HepG2 (cell line): ENCODE measurements around the gene IFI27. TPM values are rescaled to one million over a fixed set of nuclear protein-coding genes. Genes with fewer than 3 reads are reported as not detected.

Experiments used
- ATAC-seq: fragments of 200-7000 bp; cut with Tn5 transposase; 3 replicates; pipeline ENCODE4 v1.9.1; 2020; ENCODE audit warnings: mild to moderate bottlenecking, moderate library complexity
- BruUV-seq: library from RNA; stranded (reverse); fragments of 400-500 nt; replicated peaks from 2 replicates; lab custom pipeline; 2021; lab: Mats Ljungman, UMichigan
- CTCF ChIA-PET: fragments of 300-600 bp; formaldehyde crosslinking; extraction: SDS; loops from one replicate; lab custom pipeline; 2021; ENCODE audit warnings: low total read pairs, inconsistent platforms, low intra/inter-chr PET ratio; lab: Yijun Ruan, JAX
- POLR2A ChIA-PET: fragments of 350-600 bp; sonication (Branson Sonifier 250); formaldehyde crosslinking; loops from one replicate; lab custom pipeline; 2020; ENCODE audit warnings: antibody characterized with exemption, inconsistent platforms; lab: Yijun Ruan, JAX
- DNase-seq: peaks from one replicate; pipeline ENCODE4 v3.0.0-alpha.2; 2015; ENCODE audit warnings: low spot score
- FAIRE-seq: peaks from 3 replicates; lab custom pipeline; 2011; peaks lifted over from hg19 to GRCh38; lab: Jason Lieb, UNC
- H2AFZ ChIP-seq: one replicate; pipeline ENCODE4 v1.6.1; 2011; ENCODE audit warnings: low read length, inconsistent platforms
- H3K27ac ChIP-seq: fragments of 300-600 bp; 3 replicates; pipeline ENCODE4 v1.8.0; 2011; ENCODE audit warnings: mixed run types, mild to moderate bottlenecking, mixed read lengths, low read length, inconsistent platforms; ENCODE audit not compliant: insufficient read depth; ENCODE audit errors: extremely low read length
- H3K27me3 ChIP-seq, 2 experiments: fragments of 200-600 bp in 1 of 2; 2 replicates in 1 of 2; 3 replicates in 1 of 2; pipeline versions ENCODE4 v1.6.0 to v1.8.0; 2011; ENCODE audit warnings: low read length in 2 of 2, mild to moderate bottlenecking in 2 of 2, moderate library complexity in 2 of 2, inconsistent platforms in 1 of 2; ENCODE audit not compliant: insufficient read depth in 2 of 2, control insufficient read depth in 1 of 2
- H3K36me3 ChIP-seq, 2 experiments: fragments of 200-600 bp in 1 of 2; replicated peaks in 1 of 2; 2 replicates in 1 of 2; 3 replicates in 1 of 2; pipeline versions ENCODE4 v1.5.1 to v1.8.0; 2011; ENCODE audit warnings: low read length in 2 of 2, inconsistent platforms in 1 of 2; ENCODE audit not compliant: insufficient read depth in 2 of 2, control insufficient read depth in 1 of 2
- H3K4me1 ChIP-seq: 2 replicates; pipeline ENCODE4 v1.5.1; 2012; ENCODE audit warnings: low read length, inconsistent platforms; ENCODE audit not compliant: insufficient read depth
- H3K4me2 ChIP-seq: 2 replicates; pipeline ENCODE4 v1.6.0; 2011; ENCODE audit warnings: low read depth, low read length, inconsistent platforms
- H3K4me3 ChIP-seq, 3 experiments: fragments of 200-600 bp in 1 of 3; sonication (generic), shearing (Covaris generic) in 1 of 3; replicated peaks in 1 of 3; 2 replicates each; pipeline ENCODE4 v1.5.1; 2011 to 2016; ENCODE audit warnings: low read length in 3 of 3, inconsistent platforms in 2 of 3, low read depth in 2 of 3, mild to moderate bottlenecking in 2 of 3, control low read depth in 1 of 3, mixed read lengths in 1 of 3; ENCODE audit not compliant: insufficient read depth in 1 of 3
- H3K79me2 ChIP-seq: one replicate; pipeline ENCODE4 v1.6.1; 2011; ENCODE audit warnings: low read length, inconsistent platforms; ENCODE audit not compliant: insufficient read depth
- H3K9ac ChIP-seq: 2 replicates; pipeline ENCODE4 v1.6.0; 2011; ENCODE audit warnings: mild to moderate bottlenecking, low read depth, low read length, inconsistent platforms; ENCODE audit not compliant: insufficient read depth
- H3K9me3 ChIP-seq: 2 replicates; pipeline ENCODE4 v1.5.1; 2012; ENCODE audit warnings: mild to moderate bottlenecking, low read length
- H4K20me1 ChIP-seq: 2 replicates; pipeline ENCODE4 v1.6.0; 2011; ENCODE audit warnings: inconsistent platforms, mild to moderate bottlenecking, low read length, moderate library complexity; ENCODE audit not compliant: insufficient read depth
- CBFB ChIP-seq: sonication (generic); formaldehyde crosslinking; IDR thresholded peaks from 2 replicates; pipeline ENCODE4 v1.4.0; 2020; ENCODE audit warnings: missing genetic modification reagents
- CERS6 ChIP-seq: sonication (generic); formaldehyde crosslinking; IDR thresholded peaks from 2 replicates; pipeline ENCODE4 v1.5.0; 2020; ENCODE audit warnings: missing genetic modification reagents
- CSRNP1 ChIP-seq: sonication (generic); formaldehyde crosslinking; IDR thresholded peaks from 2 replicates; pipeline ENCODE4 v1.8.1; 2023; ENCODE audit warnings: mild to moderate bottlenecking, missing genetic modification reagents
- FOXO4 ChIP-seq: sonication (generic); formaldehyde crosslinking; conservative IDR thresholded peaks from 2 replicates; pipeline ENCODE4 v1.8.1; 2023; ENCODE audit warnings: missing genetic modification reagents
- HNRNPLL ChIP-seq: fragments of 200-400 bp; formaldehyde crosslinking; IDR thresholded peaks from 2 replicates; pipeline ENCODE4 v1.6.1; 2017; ENCODE audit warnings: mild to moderate bottlenecking, low read depth, low read length; ENCODE audit not compliant: poor library complexity, severe bottlenecking
- MIER2 ChIP-seq: IDR thresholded peaks from 2 replicates; pipeline ENCODE4 v1.6.1; 2016; ENCODE audit warnings: missing biosample characterization, missing genetic modification reagents
- PAXIP1 ChIP-seq: sonication (generic); formaldehyde crosslinking; conservative IDR thresholded peaks from 2 replicates; pipeline ENCODE4 v1.4.0; 2020; ENCODE audit warnings: mild to moderate bottlenecking, missing genetic modification reagents, moderate library complexity
- RARA ChIP-seq: IDR thresholded peaks from 2 replicates; pipeline ENCODE4 v1.6.1; 2016; ENCODE audit warnings: missing genetic modification reagents, missing compliant biosample characterization
- SNAPC5 ChIP-seq: sonication (generic); formaldehyde crosslinking; IDR thresholded peaks from 2 replicates; pipeline ENCODE4 v1.8.1; 2023; ENCODE audit warnings: mild to moderate bottlenecking, missing genetic modification reagents, borderline replicate concordance
- WGBS: methylation state at CpG from one replicate; pipeline ENCODE4 v1.1.6; 2017; ENCODE audit warnings: low lambda C conversion rate; 5-methylcytosine and 5-hydroxymethylcytosine counted together
- in situ Hi-C: cut with HindIII; loops from 2 replicates; pipeline ENCODE4 v1.10.0; 2017; ENCODE audit warnings: low pct_unique_long_range_greater_than_20kb; ENCODE audit not compliant: extremely low pct_ligation_motif_present
- intact Hi-C: fragments of 100-400 bp; cut with micrococcal nuclease; formaldehyde crosslinking; loops from one replicate; pipeline ENCODE4 v1.10.0; 2022; ENCODE audit not compliant: unreplicated experiment
- polyA plus RNA-seq, 8 experiments: library from polyadenylated mRNA; depleted of rRNA in 3 of 8; stranded (reverse) in 7 of 8; unstranded in 1 of 8; fragments of >200 nt; fragmentation: Illumina TruSeq in 4 of 8; extraction: Trizol in 4 of 8; gene quantifications; 2 replicates each; pipeline versions ENCODE4 v1.2.1 to v1.2.3, GENCODE V29; 2011 to 2016; ENCODE audit warnings: low read depth in 4 of 8, missing spikeins in 1 of 8, mixed read lengths in 1 of 8; ENCODE audit not compliant: insufficient read depth in 1 of 8
- total RNA-seq, 5 experiments: library from RNA; depleted of rRNA; stranded (reverse); fragments of >200 nt; fragmentation: Illumina TruSeq; extraction: Trizol; gene quantifications; 2 replicates each; pipeline ENCODE4 v1.2.3, GENCODE V29; 2016; ENCODE audit warnings: low read depth in 1 of 5

Gene IFI27
- total and polyA plus RNA-seq, 2 of the 13 experiments (the other 11 are each of a cell fraction or from before 2014, with no cell fraction given): 1.2 to 1.7 TPM

GRCh38 chr14:94157197-94157596 lies 46.7 kb downstream of the IFI27 start:
- Histone ChIP-seq H3K79me2 (no peaks in the 10 kb centered on the region), H3K4me2 (no peak overlapping the region), H3K4me3 (no peak overlapping the region), H3K27me3 (peaks cover 0 to 11% of the 10 kb centered on the region in 2 experiments; a peak in 2 of 5 replicates), H3K36me3 (no peaks in the 10 kb centered on the region), H3K4me1 (peaks cover 31% of the 10 kb centered on the region), H3K9ac (no peak overlapping the region), H2AFZ (no peak overlapping the region), H4K20me1 (no peaks in the 10 kb centered on the region), H3K9me3 (no peaks in the 10 kb centered on the region), H3K27ac (no peak overlapping the region)
- FAIRE-seq (no peak), DNase-seq (no peak), ATAC-seq (no peak)
- POLR2A ChIA-PET: no interaction called here
- intact Hi-C loops: no loop called here
- CTCF ChIA-PET: no interaction called here
- in situ Hi-C loops: no loop called here
- BruUV-seq: no TSS peak
- no peak for TF ChIP-seq CSRNP1 (CRISPR knock-in tag)

GRCh38 chr14:94158239-94158883 lies 47.8 kb downstream of the IFI27 start:
- H4K20me1 ChIP-seq: no peaks in the 10 kb centered on the region
- no TSS peak for BruUV-seq
- 36% methylated on average over 9 of the region's 10 CpGs for WGBS
- H2AFZ ChIP-seq: no peak overlapping the region
- H3K27ac ChIP-seq: no peak overlapping the region
- no peaks in the 10 kb centered on the region for H3K79me2 ChIP-seq
- H3K9me3 ChIP-seq: no peaks in the 10 kb centered on the region
- no peak for FAIRE-seq
- no peak overlapping the region for H3K4me2 ChIP-seq
- no peak for DNase-seq
- no peak overlapping the region for H3K4me3 ChIP-seq
- no peaks in the 10 kb centered on the region for H3K36me3 ChIP-seq
- in situ Hi-C loops (no loop called here), intact Hi-C loops (no loop called here)
- H3K9ac ChIP-seq: no peak overlapping the region
- peaks cover 0 to 6% of the 10 kb centered on the region in 2 experiments; a peak in 1 of 5 replicates for H3K27me3 ChIP-seq
- ChIA-PET CTCF (no interaction called here), POLR2A (no interaction called here)
- H3K4me1 ChIP-seq: peaks cover 43% of the 10 kb centered on the region
- no peak for ATAC-seq
- TF ChIP-seq RARA (CRISPR knock-in tag) (no peak), PAXIP1 (CRISPR knock-in tag) (no peak), FOXO4 (CRISPR knock-in tag) (no peak), CERS6 (CRISPR knock-in tag) (no peak), SNAPC5 (CRISPR knock-in tag) (no peak), HNRNPLL (no peak), MIER2 (CRISPR knock-in tag) (no peak), CBFB (CRISPR knock-in tag) (no peak)
